ENCODE measurements around the gene BEAN1. TPM values are rescaled to one million over a fixed set of nuclear protein-coding genes. Genes with fewer than 3 reads are reported as not detected.

Gene BEAN1
- total RNA-seq, 6 experiments from 2014 or later, result not detected

DNA sequence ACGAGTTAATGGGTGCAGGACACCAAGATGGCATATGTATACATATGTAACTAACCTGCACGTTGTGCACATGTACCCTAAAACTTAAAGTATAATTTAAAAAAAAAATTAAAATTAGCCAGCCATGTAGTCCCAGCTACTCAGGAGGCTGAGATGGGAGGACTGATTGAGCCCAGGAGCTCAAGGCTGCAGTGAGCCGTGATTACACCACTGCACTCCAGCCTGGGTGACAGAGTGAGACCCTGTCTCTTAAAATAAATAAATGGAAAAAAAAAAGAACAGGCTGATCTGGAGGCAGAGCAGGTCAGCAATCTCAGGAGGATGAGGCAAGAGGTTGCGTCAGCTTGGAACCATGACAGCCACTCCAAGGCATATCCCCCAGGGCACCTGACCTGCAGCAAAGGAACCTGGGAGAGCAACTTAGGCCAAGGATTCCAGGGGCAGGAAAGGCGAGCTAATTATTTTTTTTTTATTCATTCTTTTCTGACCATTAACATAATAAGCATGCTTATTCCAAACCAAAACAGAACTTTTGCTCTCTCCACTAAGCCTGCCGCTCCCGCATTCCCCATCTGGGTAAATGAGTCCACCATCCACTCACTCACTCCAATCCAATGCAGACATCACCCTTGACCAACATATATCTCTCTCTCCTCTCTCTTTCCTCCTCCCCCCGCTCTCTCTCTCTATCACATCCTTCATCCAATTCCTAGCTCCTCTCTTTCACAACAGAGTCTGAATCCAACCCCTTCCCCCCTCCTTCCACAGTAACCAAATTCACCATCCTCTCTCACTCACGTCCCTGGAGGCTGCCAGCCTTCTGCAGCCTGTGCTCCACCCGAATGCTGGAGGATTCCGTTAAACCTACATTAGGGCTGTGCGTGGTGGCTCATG lies 75.2 kb downstream of the BEAN1 start:
- H3K4me3 Mint-ChIP-seq, result peak overlapping the region; percentile 55; the same call in 1 of the 2 replicates
- no peak for DNase-seq
- H3K9me3 Mint-ChIP-seq, result no peaks in the 10 kb centered on the region
- no peak for TF ChIP-seq CTCF (IDR thresholded peaks at IDR 0.05)
- peaks cover 8% of the 10 kb centered on the region; the same call in 1 of the 2 replicates for H3K36me3 Mint-ChIP-seq (ENCODE audit: low read depth)
- peaks cover 23% of the 10 kb centered on the region for H3K4me1 Mint-ChIP-seq (ENCODE audit: low read depth)
- H3K27me3 Mint-ChIP-seq (ENCODE audit: insufficient read depth), result peaks cover 7% of the 10 kb centered on the region
- peak overlapping the region; percentile 67 for H3K27ac Mint-ChIP-seq

- DNase-seq, result no peak
- TF ChIP-seq CTCF (IDR thresholded peaks at IDR 0.05), result no peak
- no peaks in the 10 kb centered on the region for H3K9me3 Mint-ChIP-seq
- peaks cover 29% of the 10 kb centered on the region for H3K4me1 Mint-ChIP-seq (ENCODE audit: low read depth)
- peak overlapping the region; percentile 41 for H3K4me3 Mint-ChIP-seq
- peaks cover 8% of the 10 kb centered on the region; the same call in 1 of the 2 replicates for H3K36me3 Mint-ChIP-seq (ENCODE audit: low read depth)
- peak overlapping the region; percentile 1; the same call in 1 of the 2 replicates for H3K27ac Mint-ChIP-seq
- peaks cover 7% of the 10 kb centered on the region for H3K27me3 Mint-ChIP-seq (ENCODE audit: insufficient read depth)
These were observed 75.9 kb downstream of the BEAN1 start for GRCh38 chr16:66503030-66503429.

DNA sequence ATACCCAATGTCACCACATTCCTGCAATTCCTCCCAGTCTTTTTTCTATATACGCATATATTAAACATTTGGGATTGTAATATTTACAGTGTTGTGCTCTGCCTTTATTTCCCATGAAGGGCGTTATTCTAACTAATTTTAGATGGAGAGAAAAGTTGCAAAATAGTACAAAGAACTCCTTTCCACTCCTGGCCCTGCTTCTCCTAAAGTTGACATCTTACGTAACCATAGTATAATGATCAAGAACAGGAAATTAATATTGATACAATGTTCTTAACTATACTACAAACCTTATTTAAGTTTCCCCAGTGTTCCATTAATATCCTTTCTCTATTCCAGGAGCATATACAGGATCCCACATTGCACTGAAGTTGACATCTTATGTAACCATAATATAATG lies 76.5 kb downstream of the BEAN1 start:
- Mint-ChIP-seq H3K9me3 (no peaks in the 10 kb centered on the region), H3K27ac (no peak overlapping the region), H3K36me3 (ENCODE audit: low read depth) (peaks cover 6% of the 10 kb centered on the region; the same call in 1 of the 2 replicates), H3K4me1 (ENCODE audit: low read depth) (peaks cover 34% of the 10 kb centered on the region), H3K4me3 (no peak overlapping the region; the same call in 1 of the 2 replicates), H3K27me3 (ENCODE audit: insufficient read depth) (peaks cover 4% of the 10 kb centered on the region)
- DNase-seq, result no peak
- no peak for TF ChIP-seq CTCF (IDR thresholded peaks at IDR 0.05)

- no peaks in the 10 kb centered on the region; the same call in none of the 2 replicates for H3K27me3 Mint-ChIP-seq (ENCODE audit: insufficient read depth)
These were observed 80.7 kb downstream of the BEAN1 start for GRCh38 chr16:66507731-66508239.

More at GRCh38 chr16:66507731-66508239, 80.7 kb downstream of the BEAN1 start:
- Mint-ChIP-seq H3K9me3 (no peaks in the 10 kb centered on the region), H3K4me3 (no peak overlapping the region), H3K36me3 (ENCODE audit: low read depth) (peaks cover 1% of the 10 kb centered on the region), H3K4me1 (ENCODE audit: low read depth) (peaks cover 50% of the 10 kb centered on the region), H3K27ac (no peak overlapping the region)
- no peak for TF ChIP-seq CTCF (IDR thresholded peaks at IDR 0.05)
- no peak for DNase-seq
